COLO668 (cell line): ENCODE data around the gene AP5Z1.

Source experiments
- DNase-seq: peaks from one replicate; lab custom pipeline; 2025; ENCODE audit not compliant: unreplicated experiment; lab: John Stamatoyannopoulos, UW

The AP5Z1 gene, protein sequence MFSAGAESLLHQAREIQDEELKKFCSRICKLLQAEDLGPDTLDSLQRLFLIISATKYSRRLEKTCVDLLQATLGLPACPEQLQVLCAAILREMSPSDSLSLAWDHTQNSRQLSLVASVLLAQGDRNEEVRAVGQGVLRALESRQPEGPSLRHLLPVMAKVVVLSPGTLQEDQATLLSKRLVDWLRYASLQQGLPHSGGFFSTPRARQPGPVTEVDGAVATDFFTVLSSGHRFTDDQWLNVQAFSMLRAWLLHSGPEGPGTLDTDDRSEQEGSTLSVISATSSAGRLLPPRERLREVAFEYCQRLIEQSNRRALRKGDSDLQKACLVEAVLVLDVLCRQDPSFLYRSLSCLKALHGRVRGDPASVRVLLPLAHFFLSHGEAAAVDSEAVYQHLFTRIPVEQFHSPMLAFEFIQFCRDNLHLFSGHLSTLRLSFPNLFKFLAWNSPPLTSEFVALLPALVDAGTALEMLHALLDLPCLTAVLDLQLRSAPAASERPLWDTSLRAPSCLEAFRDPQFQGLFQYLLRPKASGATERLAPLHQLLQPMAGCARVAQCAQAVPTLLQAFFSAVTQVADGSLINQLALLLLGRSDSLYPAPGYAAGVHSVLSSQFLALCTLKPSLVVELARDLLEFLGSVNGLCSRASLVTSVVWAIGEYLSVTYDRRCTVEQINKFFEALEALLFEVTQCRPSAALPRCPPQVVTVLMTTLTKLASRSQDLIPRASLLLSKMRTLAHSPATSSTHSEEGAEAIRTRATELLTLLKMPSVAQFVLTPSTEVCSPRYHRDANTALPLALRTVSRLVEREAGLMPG

DNA sequence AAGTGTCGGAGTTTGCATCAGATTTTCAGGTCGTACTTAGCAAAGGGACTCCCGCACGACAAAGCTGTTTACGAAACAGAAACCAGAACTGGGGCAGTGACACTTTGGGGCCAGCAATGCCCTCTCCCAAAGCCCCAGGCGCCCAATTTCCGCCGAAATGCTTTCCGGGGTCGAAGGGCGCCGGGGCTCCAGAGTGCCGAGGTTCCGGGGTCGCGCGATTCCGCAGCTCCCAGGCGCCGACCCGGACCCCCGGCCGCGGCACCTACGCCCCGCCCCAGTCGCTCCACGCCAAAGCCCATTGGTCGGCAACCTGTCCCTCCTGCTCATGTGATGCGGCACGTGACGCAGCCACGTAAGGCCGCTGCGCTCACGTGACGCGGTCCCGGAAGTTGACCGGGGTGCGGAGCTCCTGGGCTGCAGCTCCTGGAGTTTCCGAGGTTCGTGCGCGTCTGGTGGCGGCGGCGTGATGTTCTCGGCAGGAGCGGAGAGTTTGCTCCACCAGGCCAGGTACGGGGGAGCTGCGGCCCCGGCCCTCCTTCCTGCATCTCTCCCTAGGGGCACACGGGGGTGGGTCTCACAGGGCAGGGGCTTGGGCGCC is at the start of gene AP5Z1:
AP5Z1 (plus strand) TSS at position 374 of the 598 bp plus-strand sequence; CDS start at position 467, 93 bp downstream.
- DNase-seq, result peak; percentile 99

DNA sequence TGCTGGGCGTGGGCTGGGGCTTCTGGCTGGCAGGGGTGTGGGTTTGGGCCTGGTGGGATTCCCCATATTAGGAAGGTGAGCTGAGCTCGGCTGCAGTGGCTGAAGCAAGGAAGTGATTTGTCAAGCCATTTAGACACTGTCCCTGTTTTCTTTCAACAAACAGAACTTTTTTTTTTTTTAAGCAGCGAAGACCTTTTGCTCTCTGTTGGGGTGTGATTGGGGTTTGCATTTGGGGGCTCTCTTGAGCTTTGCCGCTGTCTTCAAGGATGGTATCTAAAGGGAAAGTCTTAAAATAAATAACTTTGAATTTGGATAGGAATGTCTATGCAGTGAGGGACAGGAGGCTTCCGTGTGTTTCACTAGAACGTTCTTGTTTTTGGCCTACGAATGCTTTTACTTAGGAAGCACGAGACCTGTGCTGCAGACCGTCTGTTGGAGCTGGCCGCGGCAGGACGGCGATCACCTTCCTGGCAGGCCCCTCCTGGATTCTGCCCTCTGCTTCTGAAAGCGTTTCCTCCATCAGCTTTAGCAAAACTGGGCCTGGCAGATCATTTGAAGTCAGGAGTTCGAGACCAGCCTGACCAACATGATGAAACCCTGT is 49.5 kb upstream of the AP5Z1 start:
- DNase-seq, result no peak

DNA sequence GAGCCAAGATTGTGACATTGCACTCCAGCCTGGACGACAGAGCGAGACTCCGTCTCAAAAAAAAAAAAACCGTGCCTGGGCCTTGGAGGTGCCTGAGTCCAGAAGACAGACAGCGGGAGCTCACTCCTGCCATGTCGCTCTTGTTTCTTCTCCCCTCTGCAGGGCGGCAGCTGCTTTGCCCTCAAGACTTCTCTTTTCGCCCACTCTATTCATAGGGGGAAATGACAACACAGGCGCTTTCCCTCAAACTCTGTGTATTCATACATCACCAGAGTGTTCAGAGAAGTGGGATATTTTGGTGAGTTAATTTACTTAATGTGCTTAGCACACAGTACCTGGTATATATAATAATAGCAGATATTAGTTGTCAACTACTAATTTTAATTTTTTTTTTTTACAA is 48.9 kb upstream of the AP5Z1 start:
- DNase-seq, result no peak

DNA sequence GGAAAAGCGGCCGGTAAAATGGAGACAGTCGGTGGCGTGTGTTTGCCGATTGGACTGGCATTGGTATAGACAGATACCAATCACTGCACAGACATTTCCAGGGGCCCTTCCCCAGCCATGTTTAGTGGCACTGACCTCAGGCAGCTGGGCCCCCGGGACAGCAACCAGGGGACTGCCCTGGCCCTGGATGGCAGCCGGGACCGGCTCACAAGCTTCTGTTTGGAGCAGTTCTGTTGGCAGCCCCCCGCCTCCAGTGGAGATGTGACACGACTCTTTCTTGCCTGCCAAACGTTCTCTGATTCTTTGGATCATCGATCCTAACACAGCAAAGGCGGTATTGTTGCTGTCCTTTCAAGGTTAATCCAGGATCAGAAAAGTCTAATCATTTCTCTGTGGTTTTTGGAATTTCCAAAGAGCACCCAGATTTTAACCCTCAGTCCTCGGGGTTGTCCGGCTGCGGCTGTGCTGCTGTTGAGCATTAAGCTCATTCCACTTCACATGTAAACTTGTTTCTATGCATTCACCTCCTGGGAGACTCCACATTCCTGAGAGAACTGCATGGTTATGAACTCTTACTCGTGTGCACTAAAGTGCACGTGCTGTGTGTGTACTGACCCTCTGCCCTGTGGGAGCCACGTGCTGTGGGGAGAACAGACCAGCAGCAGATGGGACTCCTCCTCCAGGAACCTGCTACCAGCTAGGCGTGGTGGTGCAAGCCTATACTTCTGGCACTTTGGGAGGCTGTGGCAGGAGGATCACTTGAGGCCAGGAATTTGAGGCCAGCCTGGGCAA is 47.3 kb upstream of the AP5Z1 start:
- no peak for DNase-seq

DNA sequence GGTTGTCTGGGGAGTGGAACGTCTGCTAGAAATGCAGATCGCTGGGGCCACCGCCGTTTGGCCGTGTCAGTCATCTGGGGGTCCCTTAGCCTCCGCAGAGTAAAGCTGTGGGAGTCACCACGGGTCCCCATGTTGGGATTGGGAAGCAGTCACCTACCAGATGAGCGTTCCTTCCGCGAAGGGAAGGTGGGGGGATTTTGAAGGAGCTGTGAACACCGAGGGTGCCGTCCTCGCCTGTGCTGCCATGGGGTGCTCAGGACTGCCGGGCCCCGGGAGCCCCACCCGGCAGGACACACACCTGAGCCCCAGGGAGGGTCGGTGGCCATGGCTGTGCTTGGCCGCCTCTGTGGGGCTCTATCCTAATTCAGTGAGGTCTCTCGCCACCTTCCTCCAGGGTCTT is 46.2 kb upstream of the AP5Z1 start:
- no peak for DNase-seq

DNA sequence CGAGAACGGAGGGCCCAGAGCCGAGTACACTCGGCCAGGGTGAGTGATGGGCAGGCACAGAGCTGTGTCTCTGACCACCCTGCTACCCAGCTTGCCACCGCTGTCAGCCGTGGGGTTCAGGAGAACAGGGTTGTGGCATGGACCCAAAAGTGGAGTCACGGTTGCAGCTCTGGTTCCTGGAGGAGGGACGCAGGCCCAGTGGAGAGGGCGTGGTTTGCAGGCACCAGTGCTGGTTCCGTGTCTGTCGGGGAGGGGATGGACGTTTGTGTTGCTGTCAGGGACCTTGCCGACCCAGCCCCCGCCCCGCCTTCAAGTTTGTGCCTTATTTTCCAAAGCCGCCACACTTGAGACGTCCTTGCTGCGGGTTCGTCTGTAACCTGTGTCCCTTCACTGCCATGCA is 45.1 kb upstream of the AP5Z1 start:
- no peak for DNase-seq

DNA sequence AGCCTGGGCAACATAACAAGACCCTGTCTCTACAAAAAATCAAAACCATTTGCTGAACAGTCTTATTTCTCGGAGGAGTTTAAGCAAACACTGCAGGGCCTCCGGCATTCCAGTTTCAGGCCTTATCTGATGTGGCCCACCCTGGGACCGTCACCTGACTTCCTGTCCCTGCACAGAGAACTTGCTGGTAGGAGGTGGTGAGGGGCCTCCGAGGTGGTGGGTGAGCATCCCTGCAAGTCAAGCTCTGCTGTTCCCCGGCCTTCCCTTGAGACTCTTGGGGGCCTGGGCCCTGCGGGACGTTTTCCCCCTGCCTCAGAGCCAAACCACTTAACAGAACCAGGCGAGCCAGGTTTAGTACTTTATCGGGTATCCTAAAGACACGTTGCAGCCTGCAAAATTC is 44.5 kb upstream of the AP5Z1 start:
- no peak for DNase-seq

DNA sequence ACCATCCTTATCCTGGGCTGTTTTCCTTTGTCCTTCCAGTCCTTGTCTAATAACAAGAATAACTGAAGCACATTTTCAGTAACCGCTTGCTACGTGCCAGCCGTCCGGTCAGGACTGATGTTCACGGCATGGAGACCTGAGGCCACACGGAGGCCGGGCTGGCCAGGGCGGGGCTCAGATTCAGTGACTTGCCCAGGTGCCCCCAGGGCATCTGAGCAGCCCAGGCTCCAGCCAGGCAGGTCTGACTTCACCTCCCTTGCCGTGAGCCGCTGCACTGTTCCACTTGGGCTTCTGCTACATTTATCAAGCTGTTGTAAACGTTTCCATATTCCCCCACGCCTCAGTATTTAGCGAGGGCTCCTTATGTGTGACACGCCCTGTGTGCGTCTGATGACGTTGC is 43.6 kb upstream of the AP5Z1 start:
- DNase-seq, result no peak

DNA sequence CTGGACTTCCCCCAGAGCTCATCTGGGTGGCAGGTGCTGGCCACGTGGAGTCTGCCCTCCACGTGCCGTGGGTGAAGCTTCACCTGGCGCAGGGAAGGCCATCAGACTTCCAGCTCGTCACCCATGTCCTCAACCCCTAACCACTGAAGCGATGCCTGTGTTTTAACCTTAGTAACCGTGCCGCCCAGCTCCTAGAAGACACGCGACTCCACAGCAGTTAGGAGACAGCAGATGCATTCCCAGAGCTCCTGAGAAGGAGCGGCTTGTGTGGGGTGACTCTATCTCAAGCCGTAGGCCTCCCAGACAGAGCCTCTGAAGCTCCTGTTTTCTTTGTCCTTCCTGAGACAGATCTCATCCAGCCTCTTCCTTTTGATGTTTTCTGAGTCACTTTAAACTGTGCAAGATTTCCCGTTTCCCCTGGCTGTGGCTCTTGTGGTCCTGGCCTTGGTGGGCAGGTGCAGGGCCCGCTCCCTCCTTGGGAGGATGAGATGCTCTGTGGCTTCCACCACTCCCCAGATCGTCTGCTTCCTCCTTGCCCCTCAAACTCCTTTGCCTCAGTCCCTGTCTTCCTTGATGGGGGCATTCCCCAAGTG is 41.4 kb upstream of the AP5Z1 start:
- no peak for DNase-seq

DNA sequence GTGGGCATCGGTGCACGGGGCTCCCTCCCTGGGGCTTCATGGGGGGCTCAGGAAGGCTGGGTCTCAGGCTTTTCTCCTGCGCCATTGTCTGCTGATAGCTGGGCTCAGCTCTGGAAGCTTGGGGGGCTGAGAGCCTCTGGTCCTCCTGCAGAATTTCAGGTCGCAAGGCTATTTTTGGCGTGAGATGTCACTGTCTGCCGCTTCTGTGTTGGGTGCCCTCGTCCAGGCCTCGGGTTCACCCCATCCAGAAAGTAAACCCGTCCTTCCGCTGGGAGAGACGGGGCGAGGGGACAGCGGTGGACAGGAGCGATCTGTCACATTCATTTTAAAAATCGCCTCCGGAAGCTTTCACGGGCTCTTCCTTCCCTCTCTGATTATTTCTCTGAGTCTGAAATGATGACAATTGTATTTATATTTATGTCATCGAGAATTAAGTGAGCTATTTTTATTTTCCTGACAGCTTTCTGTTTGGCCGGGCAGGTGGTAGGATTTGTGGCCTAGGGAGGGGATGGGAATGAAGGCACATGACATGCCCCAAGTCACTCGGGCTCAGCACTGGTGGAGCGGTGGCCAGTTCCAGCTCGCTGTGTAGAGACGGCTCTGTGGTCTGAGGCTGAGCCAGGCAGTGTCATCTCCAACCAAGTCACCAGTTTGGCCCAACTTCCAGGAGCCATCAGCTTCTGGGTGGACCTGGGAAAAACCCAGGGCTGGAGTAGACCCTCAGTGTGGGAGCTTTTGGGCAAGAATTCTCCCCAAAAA is 40.7 kb upstream of the AP5Z1 start:
- no peak for DNase-seq

DNA sequence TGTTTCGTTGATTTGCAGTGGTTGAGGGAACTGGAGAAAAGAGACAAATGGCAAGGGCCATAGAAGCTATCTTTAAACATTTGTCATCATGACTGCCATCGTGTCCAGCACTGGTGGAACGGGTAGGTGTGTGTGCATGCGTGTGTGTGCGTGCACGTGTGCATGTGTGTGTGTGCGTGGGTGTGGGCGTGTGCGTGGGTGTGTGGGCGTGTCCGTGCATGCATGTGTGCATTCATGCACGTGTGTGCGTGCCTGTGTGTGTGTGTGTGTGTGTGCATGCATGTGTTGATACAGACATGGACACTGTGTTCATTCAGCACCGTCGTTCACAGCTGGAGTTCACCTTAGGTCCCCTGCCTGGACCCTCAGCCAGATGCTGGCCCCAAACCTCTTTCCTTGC is 38.1 kb upstream of the AP5Z1 start:
- DNase-seq, result no peak

DNA sequence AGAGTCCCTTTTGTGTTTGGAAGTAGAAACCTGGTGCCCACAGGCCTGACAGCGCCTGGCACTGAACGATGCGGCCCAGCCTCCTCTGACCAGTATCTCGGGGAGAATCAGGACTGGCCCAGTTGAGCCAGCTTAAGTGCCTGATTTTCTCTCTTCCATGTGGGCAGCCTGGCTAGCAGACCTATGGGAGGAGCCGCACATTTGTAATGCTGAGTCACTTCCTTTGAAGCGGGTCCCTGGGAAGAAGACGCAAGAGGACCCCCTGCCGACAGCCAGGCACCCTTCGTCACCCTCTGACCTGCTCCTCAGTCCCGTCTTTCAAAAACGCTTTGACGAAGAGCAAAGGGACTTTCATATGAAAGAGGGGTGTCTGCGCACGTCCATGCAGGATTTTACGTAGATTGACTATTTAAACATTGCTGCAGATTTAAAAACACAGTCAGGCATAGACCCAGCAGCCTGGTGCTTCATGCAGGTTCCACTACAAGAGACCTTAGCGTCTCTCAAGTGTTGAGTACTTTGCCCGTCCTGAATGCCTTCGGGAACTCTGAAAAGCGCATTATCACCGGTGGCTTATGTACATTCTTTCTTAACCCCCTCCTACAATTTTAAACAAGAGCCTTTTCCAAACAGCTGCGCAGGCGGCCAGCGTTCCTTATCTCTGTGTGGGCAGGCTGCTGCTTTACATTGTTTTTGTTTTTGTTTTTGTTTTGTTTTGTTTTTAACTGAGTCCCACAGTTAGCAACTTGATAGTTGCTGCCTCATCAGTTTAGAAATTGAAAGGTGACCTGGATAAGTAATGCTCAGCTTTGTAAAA is 36.5 kb upstream of the AP5Z1 start:
- DNase-seq, result peak; percentile 62

DNA sequence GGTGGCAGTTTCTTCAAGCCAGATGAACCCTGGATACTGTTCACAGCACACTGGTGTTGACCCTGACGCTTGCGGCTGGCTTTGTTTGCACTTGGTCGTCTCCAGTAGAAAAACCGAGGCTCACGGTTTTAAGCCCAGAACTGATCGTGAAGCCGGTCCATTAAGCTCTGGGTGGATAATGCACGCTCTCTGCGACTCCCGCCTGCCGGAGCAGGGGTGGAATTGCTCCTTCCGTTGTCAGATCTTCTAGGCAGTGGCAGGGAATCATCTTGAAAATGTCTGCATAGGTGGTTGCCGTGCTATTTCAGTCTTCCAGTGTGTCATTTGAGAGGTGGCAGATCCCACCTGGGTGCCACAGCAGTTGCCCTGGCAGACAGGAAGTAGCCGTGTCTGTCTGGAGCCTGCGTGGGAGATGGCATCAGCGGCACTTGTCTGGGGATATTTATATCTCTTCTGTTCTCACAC is 35.9 kb upstream of the AP5Z1 start:
- peak; percentile 82 for DNase-seq

DNA sequence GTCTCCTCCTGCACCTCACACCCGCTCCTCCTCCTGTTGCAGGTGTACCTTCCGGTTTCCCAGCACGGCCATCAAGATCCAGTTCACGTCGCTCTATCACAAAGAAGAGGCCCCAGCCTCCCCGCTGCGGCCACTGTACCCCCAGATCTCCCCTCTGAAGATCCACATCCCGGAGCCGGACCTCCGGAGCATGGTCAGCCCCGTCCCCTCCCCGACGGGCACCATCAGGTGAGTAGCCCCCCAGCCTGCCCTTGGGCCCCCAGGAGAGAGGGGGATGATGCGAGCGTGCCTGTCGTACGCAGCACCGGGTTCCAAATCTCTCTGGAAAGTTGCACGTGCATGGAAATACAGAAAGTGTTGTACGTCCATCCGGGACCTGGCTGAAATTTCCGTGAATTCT is 34.6 kb upstream of the AP5Z1 start:
- DNase-seq, result no peak

DNA sequence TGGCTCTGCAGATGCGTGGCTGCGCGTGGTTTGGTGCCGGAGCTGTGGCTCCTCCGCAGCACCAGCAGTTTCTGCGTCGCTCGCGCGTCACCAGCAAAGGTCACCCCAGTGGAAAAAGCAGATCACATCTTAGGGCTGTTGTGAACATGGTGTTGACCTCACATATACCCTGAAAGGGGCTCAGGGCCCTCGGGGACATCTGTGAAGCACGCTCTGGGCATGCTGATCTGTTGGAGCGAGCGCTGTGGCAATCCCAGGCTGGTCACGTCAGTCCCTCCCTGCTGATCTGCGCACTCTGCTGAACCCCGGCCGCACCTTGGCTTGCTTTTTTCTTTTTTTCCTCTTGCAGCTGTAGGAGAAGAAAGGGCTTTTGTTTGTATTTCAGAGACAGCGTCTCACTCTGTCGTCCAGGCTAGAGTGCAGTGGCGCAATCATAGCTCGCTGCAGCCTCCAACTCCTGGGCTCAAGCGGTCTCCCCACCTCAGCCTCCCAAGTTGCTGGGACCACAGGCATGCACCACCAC is 33.3 kb upstream of the AP5Z1 start:
- no peak for DNase-seq

DNA sequence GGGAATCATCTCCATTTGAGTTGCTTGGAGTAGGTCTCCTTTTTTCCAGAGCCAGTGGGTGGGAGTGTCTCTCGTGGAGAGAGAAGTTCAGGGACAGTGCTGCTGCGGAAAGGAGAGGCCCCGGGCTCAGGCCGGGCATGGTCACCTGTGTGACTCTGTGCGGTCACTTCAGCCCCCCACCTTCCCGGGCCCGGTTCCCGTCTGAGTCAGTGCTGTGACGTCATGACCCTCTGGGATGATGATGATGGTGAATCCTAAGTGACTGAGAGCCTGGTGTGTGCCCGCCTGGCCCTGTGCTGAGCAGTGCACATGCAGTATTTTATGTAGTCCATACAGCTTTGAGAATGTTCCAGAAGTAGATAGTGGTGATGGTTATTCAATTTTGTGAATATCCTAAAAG is 32.6 kb upstream of the AP5Z1 start:
- DNase-seq, result no peak

DNA sequence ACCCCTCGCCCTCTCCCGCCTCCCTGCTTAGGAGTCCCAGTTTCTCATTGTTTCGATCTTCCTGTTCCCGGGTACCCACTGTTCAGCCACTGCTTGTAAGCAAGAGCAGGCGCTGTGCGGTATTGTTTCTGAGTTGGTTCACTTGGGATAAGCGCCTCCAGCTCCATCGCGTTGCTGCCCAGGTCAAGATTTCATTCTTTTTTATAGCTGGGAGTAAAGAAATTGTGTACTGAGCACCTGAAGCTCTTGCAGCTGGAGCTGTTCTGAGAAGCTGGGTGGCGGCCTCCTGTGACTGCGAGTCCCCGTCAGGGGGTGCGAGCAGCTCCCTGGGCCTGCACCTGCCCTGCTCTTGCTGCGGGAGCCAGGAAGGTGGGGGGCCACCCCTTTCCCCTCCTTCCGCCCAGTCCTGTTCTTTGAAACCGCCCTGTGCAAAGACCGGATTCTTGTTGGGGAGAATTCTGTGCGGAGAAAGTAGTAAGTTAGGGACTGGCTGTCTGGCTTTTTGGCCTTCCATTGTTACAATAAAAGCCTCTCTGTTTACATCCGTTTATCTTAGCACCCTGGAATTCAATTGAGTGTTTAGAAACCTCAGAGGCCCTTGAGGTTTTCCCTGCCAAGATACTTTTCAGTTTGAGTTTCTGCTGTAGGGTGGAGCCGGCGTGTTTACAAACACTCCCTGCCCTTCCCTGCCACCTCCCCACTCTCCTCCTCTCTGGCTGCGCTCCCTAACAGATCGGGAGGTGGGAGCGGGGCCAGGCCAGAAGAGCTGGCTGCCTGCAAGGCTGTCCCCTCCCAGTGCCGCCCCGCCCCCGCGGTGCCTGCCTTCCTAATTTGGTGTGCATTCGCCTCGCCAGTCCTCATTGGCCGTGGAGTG is 30.8 kb upstream of the AP5Z1 start:
- peak; percentile 94 for DNase-seq
